Liver (tissue), 9 donors: ENCODE measurements around the gene ALDH1B1. TPM values are rescaled to one million over a fixed set of nuclear protein-coding genes. Genes with fewer than 3 reads are reported as not detected.

Source experiments
- DNase-seq: peaks from one replicate; pipeline ENCODE4 v3.0.0-alpha.2; 2017; ENCODE audit warnings: low spot score
- H3K27ac ChIP-seq, 2 donors: one replicate each; pipeline ENCODE4 v1.7.0; 2013; ENCODE audit warnings: inconsistent platforms in 2 of 2, low read length in 2 of 2, control low read depth in 1 of 2, low read depth in 1 of 2, mild to moderate bottlenecking in 1 of 2
- H3K27me3 ChIP-seq, 4 donors: one replicate each; pipeline versions ENCODE4 v1.6.1 to v1.7.0; 2013; ENCODE audit warnings: low read length in 3 of 4, inconsistent platforms in 1 of 4, mild to moderate bottlenecking in 1 of 4, moderate library complexity in 1 of 4; ENCODE audit not compliant: control insufficient read depth in 4 of 4, insufficient read depth in 4 of 4
- H3K36me3 ChIP-seq, 4 donors: one replicate each; pipeline versions ENCODE4 v1.6.1 to v1.7.0; 2013; ENCODE audit warnings: low read length in 3 of 4, mild to moderate bottlenecking in 3 of 4, low read depth in 1 of 4, moderate library complexity in 1 of 4; ENCODE audit not compliant: control insufficient read depth in 4 of 4, insufficient read depth in 3 of 4
- H3K4me1 ChIP-seq, 4 donors: one replicate each; pipeline versions ENCODE4 v1.6.1 to v1.7.0; 2013; ENCODE audit warnings: low read length in 3 of 4, mild to moderate bottlenecking in 3 of 4, moderate library complexity in 1 of 4; ENCODE audit not compliant: control insufficient read depth in 4 of 4, insufficient read depth in 4 of 4
- H3K4me3 ChIP-seq, 3 donors: one replicate each; pipeline versions ENCODE4 v1.6.1 to v1.7.0; 2013; ENCODE audit warnings: low read length in 3 of 3, control low read depth in 1 of 3, low read depth in 1 of 3, mild to moderate bottlenecking in 1 of 3
- H3K9ac ChIP-seq, 2 donors: one replicate each; pipeline ENCODE4 v1.7.0; 2013; ENCODE audit warnings: low read length in 2 of 2, mild to moderate bottlenecking in 2 of 2, moderate library complexity in 2 of 2, control low read depth in 1 of 2, low read depth in 1 of 2
- H3K9me3 ChIP-seq, 4 donors: one replicate each; pipeline versions ENCODE4 v1.6.1 to v1.7.0; 2013; ENCODE audit warnings: low read length in 3 of 4; ENCODE audit not compliant: control insufficient read depth in 4 of 4
- ATF3 ChIP-seq: IDR thresholded peaks from 2 replicates; pipeline ENCODE4 v1.6.1; 2016; ENCODE audit warnings: antibody characterized with exemption
- EGR1 ChIP-seq, 2 donors: IDR thresholded peaks; 2 replicates each; pipeline ENCODE4 v1.6.1; 2016 to 2018; ENCODE audit warnings: antibody characterized with exemption in 2 of 2, low read depth in 2 of 2
- FOXA1 ChIP-seq: IDR thresholded peaks from 2 replicates; pipeline ENCODE4 v1.6.1; 2016; ENCODE audit warnings: antibody characterized with exemption
- FOXA2 ChIP-seq: IDR thresholded peaks from 2 replicates; pipeline ENCODE4 v1.6.1; 2016; ENCODE audit warnings: antibody characterized with exemption
- GABPA ChIP-seq, 2 donors: IDR thresholded peaks in 1 of 2; conservative IDR thresholded peaks in 1 of 2; 2 replicates each; pipeline ENCODE4 v1.6.1; 2016; ENCODE audit warnings: antibody characterized with exemption in 2 of 2, mild to moderate bottlenecking in 1 of 2, moderate library complexity in 1 of 2
- HNF4A ChIP-seq, 2 donors: conservative IDR thresholded peaks; 2 replicates each; pipeline ENCODE4 v1.6.1; 2016; ENCODE audit warnings: antibody characterized with exemption in 2 of 2, mild to moderate bottlenecking in 2 of 2
- JUND ChIP-seq, 2 donors: IDR thresholded peaks; 2 replicates each; pipeline ENCODE4 v1.6.1; 2016; ENCODE audit warnings: antibody characterized with exemption in 2 of 2
- MAX ChIP-seq: IDR thresholded peaks from 2 replicates; pipeline ENCODE4 v1.6.1; 2016; ENCODE audit warnings: antibody characterized with exemption
- NR2F2 ChIP-seq: IDR thresholded peaks from 2 replicates; pipeline ENCODE4 v1.6.1; 2016; ENCODE audit warnings: antibody characterized with exemption
- RAD21 ChIP-seq, 2 donors: IDR thresholded peaks; 2 replicates each; pipeline ENCODE4 v1.6.1; 2016; ENCODE audit warnings: antibody characterized with exemption in 2 of 2, mild to moderate bottlenecking in 2 of 2
- REST ChIP-seq: IDR thresholded peaks from 2 replicates; pipeline ENCODE4 v1.6.1; 2016; ENCODE audit warnings: antibody characterized with exemption, mild to moderate bottlenecking
- RXRA ChIP-seq, 2 donors: IDR thresholded peaks; 2 replicates each; pipeline ENCODE4 v1.6.1; 2017 to 2018; ENCODE audit warnings: antibody characterized with exemption in 2 of 2, mild to moderate bottlenecking in 1 of 2
- SP1 ChIP-seq: IDR thresholded peaks from 2 replicates; pipeline ENCODE4 v1.6.1; 2018; ENCODE audit warnings: antibody characterized with exemption, mild to moderate bottlenecking
- TAF1 ChIP-seq: conservative IDR thresholded peaks from 2 replicates; pipeline ENCODE4 v1.6.1; 2016; ENCODE audit warnings: antibody characterized with exemption, mild to moderate bottlenecking
- YY1 ChIP-seq: IDR thresholded peaks from 2 replicates; pipeline ENCODE4 v1.6.1; 2016; ENCODE audit warnings: antibody characterized with exemption, mild to moderate bottlenecking
- ZBTB33 ChIP-seq: IDR thresholded peaks from 2 replicates; pipeline ENCODE4 v1.6.1; 2016; ENCODE audit warnings: antibody characterized with exemption
- WGBS: extraction: QIAGEN DNeasy Blood & Tissue Kit; methylation state at CpG from one replicate; pipeline ENCODE4 v1.1.7; 2013; 5-methylcytosine and 5-hydroxymethylcytosine counted together
- polyA plus RNA-seq, 2 donors: library from polyadenylated mRNA; stranded (reverse) in 1 of 2; unstranded in 1 of 2; fragments of 200-250 nt in 1 of 2; fragments of >200 nt in 1 of 2; fragmentation: Nextera tagmentation in 1 of 2; extraction: Ambion mirVana in 1 of 2; gene quantifications; one replicate each; pipeline versions ENCODE4 v1.2.1 to v1.2.3, GENCODE V29; 2013 to 2015
- total RNA-seq, 2 donors: library from RNA; depleted of rRNA; stranded (reverse); fragments of >200 nt; gene quantifications; one replicate each; pipeline ENCODE4 v1.2.3, GENCODE V29; 2014
- donor health status: healthy.
- donor health status: healthy.
- donor health status: healthy.
- donor health status: healthy.
- donor health status: healthy.

ALDH1B1 gene
- total and polyA plus RNA-seq, 4 donors, result 18.9 to 73.9 (median 52.6) TPM

- peak; percentile 33 for TF ChIP-seq MAX
- TF ChIP-seq RXRA (IDR thresholded peaks at IDR 0.05), result peak in 1 of 2 donors; percentile 28
- peak; percentile 29 for TF ChIP-seq FOXA2
- peak; percentile 74 for TF ChIP-seq SP1
- peak; percentile 25 for TF ChIP-seq TAF1
- no peak for TF ChIP-seq FOXA1
- TF ChIP-seq EGR1 (IDR thresholded peaks at IDR 0.05; ENCODE audit: low read depth in 2 of 2), result no peak
- no peak for TF ChIP-seq ATF3
- peak in 1 of 2 donors; percentile 10 for TF ChIP-seq HNF4A (conservative IDR thresholded peaks at IDR 0.05)
- peak; percentile 55 for TF ChIP-seq YY1
- TF ChIP-seq GABPA (IDR thresholded peaks at IDR 0.05 in 1 of 2, conservative IDR thresholded peaks at IDR 0.05 in 1 of 2), result no peak
- H3K9me3 ChIP-seq, result no peaks in the 10 kb centered on the region
- H3K4me3 ChIP-seq, result no peak overlapping the region
- no peak overlapping the region for H3K9ac ChIP-seq
- H3K27ac ChIP-seq, result peak overlapping the region; percentile 77 to 84
- DNase-seq, result no peak
- H3K36me3 ChIP-seq, result no peaks in the 10 kb centered on the region
- no peaks in the 10 kb centered on the region for H3K27me3 ChIP-seq
- WGBS, result 53% methylated on average over 11 of the region's 11 CpGs
- H3K4me1 ChIP-seq, result peaks cover 0 to 13% (median 7%) of the 10 kb centered on the region in 4 donors
Observed at GRCh38 chr9:38437193-38437823, 44.8 kb downstream of the ALDH1B1 start.

- Histone ChIP-seq H3K27ac (no peak overlapping the region), H3K4me3 (no peak overlapping the region)
- TF ChIP-seq REST, result no peak
- TF ChIP-seq HNF4A (conservative IDR thresholded peaks at IDR 0.05), result no peak
- no peak for TF ChIP-seq JUND (IDR thresholded peaks at IDR 0.05)
- no peak for TF ChIP-seq ATF3
- TF ChIP-seq RXRA (IDR thresholded peaks at IDR 0.05), result no peak
- TF ChIP-seq SP1, result no peak
- TF ChIP-seq RAD21 (IDR thresholded peaks at IDR 0.05), result no peak
- TF ChIP-seq ZBTB33, result no peak
- no peak for TF ChIP-seq NR2F2
- no peak for TF ChIP-seq EGR1 (IDR thresholded peaks at IDR 0.05; ENCODE audit: low read depth in 2 of 2)
- no peak for TF ChIP-seq TAF1
- no peak for TF ChIP-seq FOXA2
Observed at GRCh38 chr9:38439291-38439915, 46.9 kb downstream of the ALDH1B1 start.

More at GRCh38 chr9:38439291-38439915, 46.9 kb downstream of the ALDH1B1 start:
- Histone ChIP-seq H3K9ac (no peak overlapping the region), H3K27me3 (no peaks in the 10 kb centered on the region), H3K4me1 (peaks cover 0 to 13% (median 7%) of the 10 kb centered on the region in 4 donors), H3K9me3 (no peaks in the 10 kb centered on the region), H3K36me3 (no peaks in the 10 kb centered on the region)
- 92% methylated on average over 3 of the region's 3 CpGs for WGBS
- no peak for DNase-seq
